AG04450 (cell line): ENCODE measurements around the gene ACTG2. TPM values are rescaled to one million over a fixed set of nuclear protein-coding genes. Genes with fewer than 3 reads are reported as not detected.

Source experiments
- CTCF ChIA-PET: fragments of 300-600, 350-600 bp; formaldehyde crosslinking; extraction: SDS; loops from one replicate; lab custom pipeline; 2022; ENCODE audit warnings: antibody characterized with exemption, inconsistent platforms; lab: Charles Lee
- POLR2A ChIA-PET: fragments of 350-600 bp; formaldehyde crosslinking; extraction: SDS; loops from one replicate; lab custom pipeline; 2021; ENCODE audit warnings: antibody characterized with exemption, inconsistent platforms; lab: Yijun Ruan, JAX
- DNase-seq: peaks from one replicate; pipeline ENCODE4 v3.0.0-alpha.2; 2011; ENCODE audit warnings: low read depth, low spot score
- H3K27ac ChIP-seq: one replicate; pipeline ENCODE4 v1.5.1; 2012; ENCODE audit warnings: low read depth, low read length, control low read depth
- H3K27me3 ChIP-seq: one replicate; pipeline ENCODE4 v1.6.0; 2012; ENCODE audit warnings: low read length; ENCODE audit not compliant: control insufficient read depth, insufficient read depth
- H3K4me3 ChIP-seq: 2 replicates; pipeline ENCODE4 v1.5.1; 2011; ENCODE audit warnings: mild to moderate bottlenecking, low read depth, low read length, control low read depth
- H3K9me3 ChIP-seq: 2 replicates; pipeline ENCODE4 v1.5.1; 2012; ENCODE audit warnings: low read length; ENCODE audit not compliant: control insufficient read depth, insufficient read depth
- CTCF ChIP-seq: IDR thresholded peaks from 2 replicates; pipeline ENCODE4 v1.5.1; 2011; ENCODE audit warnings: low read depth, low read length, control low read depth, inconsistent platforms
- polyA plus RNA-seq: library from polyadenylated mRNA; depleted of rRNA; stranded (reverse); fragments of >200 nt; gene quantifications from 2 replicates; pipeline ENCODE4 v1.2.3, GENCODE V29; 2011

The ACTG2 gene
- polyA plus RNA-seq, 1 experiment: 641 TPM

DNA sequence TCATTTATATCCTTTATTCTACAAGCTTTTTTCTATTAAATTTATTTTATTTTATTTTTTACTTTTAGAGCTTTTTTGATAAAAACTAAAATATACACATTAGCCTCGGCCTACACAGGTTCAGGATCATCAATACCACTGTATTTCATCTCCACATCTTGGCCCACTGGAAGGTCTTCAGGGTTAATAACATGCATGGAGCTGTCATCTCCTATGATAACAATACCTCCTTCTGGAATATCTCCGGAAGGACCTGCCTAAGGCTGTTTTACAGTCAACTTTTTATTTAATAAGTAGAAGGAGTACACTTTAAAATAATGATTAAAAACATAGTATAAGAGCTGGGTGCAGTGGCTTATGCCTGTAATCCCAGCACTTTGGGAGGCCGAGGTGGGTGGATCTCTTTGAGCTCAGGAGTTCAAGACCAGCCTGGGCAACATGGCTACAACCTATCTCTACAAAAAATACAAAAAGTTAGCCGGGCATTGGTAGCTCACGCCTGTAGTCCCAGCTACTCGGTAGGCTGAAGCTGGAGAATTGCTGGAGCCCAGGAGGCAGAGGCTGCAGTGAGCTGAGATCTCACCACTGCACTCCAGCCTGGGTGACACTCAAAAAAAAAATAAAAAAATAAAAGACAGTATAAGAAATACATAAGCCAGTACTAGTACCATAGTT is 18.2 kb downstream of the ACTG2 start:
- H3K27ac ChIP-seq: no peak overlapping the region
- ChIA-PET POLR2A (interaction anchor here (1.2 kb wide), 1 partner anchor 19 kb away, joined by 4 read pairs; no protein-coding TSS in a partner anchor), CTCF (interaction anchor here (0.6 to 2.0 kb wide), 3 partner anchors 19 to 84 kb away, joined by 3 to 13 read pairs (median 3); partner anchors contain the start of gene ACTG2)
- no peaks in the 10 kb centered on the region for H3K27me3 ChIP-seq
- no peaks in the 10 kb centered on the region for H3K9me3 ChIP-seq
- no peak for TF ChIP-seq CTCF
- no peak overlapping the region for H3K4me3 ChIP-seq
- no peak for DNase-seq

- H3K4me3 ChIP-seq: no peak overlapping the region
- POLR2A ChIA-PET: interaction anchor here (1.2 kb wide), 1 partner anchor 19 kb away, joined by 4 read pairs; no protein-coding TSS in a partner anchor
- no peak for DNase-seq
- CTCF ChIA-PET: interaction anchor here (0.9 to 2.0 kb wide), 3 partner anchors 9 to 85 kb away, joined by 3 to 13 read pairs (median 7); partner anchors contain the start of gene ACTG2
- no peaks in the 10 kb centered on the region for H3K27me3 ChIP-seq
- H3K9me3 ChIP-seq: no peaks in the 10 kb centered on the region
- no peak for TF ChIP-seq CTCF
- no peak overlapping the region for H3K27ac ChIP-seq
Observed at GRCh38 chr2:73911548-73912208, 18.9 kb downstream of the ACTG2 start.

DNA sequence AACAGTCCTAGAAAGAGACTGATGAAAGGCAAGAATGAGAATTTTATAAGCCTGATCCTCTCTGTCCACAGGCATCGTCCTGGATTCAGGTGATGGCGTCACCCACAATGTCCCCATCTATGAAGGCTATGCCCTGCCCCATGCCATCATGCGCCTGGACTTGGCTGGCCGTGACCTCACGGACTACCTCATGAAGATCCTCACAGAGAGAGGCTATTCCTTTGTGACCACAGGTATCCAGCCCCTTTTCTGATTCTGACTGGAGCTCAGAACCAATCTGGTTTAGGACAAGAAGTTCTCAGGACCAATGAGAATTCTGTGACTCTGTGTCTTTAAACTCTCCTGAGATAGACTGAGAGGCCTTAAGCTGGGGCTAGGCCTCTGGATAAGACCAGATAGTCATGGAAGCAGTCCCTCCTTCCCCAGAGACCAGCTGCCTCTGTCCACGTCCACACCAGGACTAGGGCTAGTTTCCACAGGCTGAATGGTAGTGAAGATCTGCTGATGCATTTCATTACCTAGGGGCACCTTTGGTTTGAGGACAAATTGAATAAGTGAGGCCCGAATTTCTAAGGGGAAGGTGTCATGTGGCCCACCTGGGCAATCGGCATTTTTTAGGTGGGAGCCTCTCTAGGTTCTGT is 20.7 kb downstream of the ACTG2 start:
- Histone ChIP-seq H3K27ac (peak overlapping the region; percentile 21), H3K27me3 (no peaks in the 10 kb centered on the region), H3K4me3 (no peak overlapping the region), H3K9me3 (no peaks in the 10 kb centered on the region)
- DNase-seq: no peak
- POLR2A ChIA-PET: interaction anchor here (1.1 kb wide), 1 partner anchor 85 kb away, joined by 5 read pairs; the partner anchor contains the start of gene STAMBP
- no peak for TF ChIP-seq CTCF
- CTCF ChIA-PET: no interaction called here

- Histone ChIP-seq H3K9me3 (no peaks in the 10 kb centered on the region), H3K27ac (no peak overlapping the region), H3K27me3 (no peaks in the 10 kb centered on the region), H3K4me3 (no peak overlapping the region)
- POLR2A ChIA-PET: interaction anchor here (0.6 to 1.1 kb wide), 2 partner anchors 87 to 174 kb away, joined by 3 to 5 read pairs; no protein-coding TSS in a partner anchor
- TF ChIP-seq CTCF: no peak
- CTCF ChIA-PET: no interaction called here
- DNase-seq: no peak
Observed at GRCh38 chr2:73914667-73915066, 21.9 kb downstream of the ACTG2 start.
